ENCODE results near the gene ZIC4.

ZIC4 gene

DNA sequence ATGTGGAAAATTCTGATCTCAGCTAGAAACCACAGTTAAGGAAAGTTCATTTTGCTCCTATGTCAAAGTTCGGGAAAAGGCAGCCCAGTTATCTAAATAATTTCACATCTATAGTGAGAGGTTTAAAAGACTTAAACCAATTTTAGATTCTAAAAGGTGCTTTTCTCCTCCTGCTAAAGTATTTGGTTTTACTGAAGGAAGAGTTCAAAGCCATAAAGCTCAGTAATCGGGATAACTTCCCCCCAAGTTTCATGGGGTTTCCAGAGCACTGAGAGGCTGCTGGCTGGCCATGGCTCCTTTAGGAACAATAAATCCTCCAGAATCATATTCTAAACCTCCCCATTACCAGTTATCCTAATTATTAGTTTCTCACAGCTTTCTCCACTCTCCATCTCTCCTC, 38.2 kb downstream of the ZIC4 start:
- no peak for DNase-seq

DNA sequence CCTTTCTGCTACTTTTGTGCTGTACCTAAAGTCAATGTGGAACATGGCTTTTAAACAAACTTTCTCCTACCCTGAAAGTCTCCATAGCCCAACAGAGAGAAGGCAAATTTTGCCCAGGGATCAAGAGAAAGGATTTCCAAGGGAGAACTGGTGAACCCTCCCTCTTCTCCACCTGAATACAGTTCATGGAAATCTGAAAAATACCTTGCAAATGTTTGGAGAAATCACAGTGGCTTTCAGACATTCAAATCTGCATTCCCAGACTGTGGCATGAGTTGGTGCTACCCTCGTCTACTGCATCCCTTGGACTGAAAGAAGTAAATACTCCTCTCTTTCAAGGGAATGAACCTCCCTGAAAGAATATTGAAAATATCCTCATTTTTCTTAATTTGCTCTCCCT, 38.7 kb downstream of the ZIC4 start:
- DNase-seq: no peak

DNA sequence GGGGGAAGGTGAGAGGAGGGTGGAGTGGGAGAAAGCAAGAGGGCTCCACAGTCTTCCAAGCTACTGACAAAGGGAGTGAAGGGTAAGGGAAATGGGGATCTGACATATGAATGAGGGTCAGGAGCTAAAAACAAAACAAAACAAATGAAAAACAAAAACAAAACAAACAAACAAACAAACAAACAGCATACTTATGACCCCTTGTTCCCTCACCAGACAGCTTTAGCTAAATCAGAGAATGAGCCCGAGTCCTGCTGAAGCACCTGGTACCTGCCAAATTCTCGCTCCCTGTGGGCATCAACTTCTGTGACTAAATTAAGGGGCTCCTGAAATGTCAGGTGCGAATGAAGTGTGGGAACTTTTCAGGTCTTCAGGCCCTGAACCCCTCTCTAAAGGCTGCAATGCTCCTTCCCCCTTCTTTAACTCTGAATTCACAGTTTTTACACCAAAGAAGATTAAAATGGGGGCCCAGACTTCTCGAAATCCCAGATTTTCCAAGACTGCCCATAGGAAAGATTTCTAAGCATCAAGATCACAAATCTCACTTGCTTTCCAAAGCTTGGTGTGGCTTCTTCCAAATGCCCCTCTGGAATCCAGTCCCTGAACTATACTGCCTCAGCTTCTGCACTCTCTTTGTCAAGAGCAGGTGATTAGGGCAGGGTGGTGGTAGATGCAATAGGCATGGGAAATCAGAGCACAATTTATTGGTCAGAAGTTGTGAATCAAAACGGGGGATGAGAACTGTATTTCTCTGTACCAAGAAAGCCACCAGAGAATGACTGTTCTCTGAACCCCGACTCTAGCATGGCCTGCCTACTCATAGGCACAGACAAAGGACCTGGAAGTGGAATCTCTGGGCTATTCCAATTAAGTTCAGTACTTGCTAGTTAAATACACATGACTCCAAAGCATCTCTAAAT, 40.9 kb downstream of the ZIC4 start:
- DNase-seq: no peak

GRCh38 chr3:147364771-147365170, 41.6 kb downstream of the ZIC4 start:
- no peak for DNase-seq

DNA sequence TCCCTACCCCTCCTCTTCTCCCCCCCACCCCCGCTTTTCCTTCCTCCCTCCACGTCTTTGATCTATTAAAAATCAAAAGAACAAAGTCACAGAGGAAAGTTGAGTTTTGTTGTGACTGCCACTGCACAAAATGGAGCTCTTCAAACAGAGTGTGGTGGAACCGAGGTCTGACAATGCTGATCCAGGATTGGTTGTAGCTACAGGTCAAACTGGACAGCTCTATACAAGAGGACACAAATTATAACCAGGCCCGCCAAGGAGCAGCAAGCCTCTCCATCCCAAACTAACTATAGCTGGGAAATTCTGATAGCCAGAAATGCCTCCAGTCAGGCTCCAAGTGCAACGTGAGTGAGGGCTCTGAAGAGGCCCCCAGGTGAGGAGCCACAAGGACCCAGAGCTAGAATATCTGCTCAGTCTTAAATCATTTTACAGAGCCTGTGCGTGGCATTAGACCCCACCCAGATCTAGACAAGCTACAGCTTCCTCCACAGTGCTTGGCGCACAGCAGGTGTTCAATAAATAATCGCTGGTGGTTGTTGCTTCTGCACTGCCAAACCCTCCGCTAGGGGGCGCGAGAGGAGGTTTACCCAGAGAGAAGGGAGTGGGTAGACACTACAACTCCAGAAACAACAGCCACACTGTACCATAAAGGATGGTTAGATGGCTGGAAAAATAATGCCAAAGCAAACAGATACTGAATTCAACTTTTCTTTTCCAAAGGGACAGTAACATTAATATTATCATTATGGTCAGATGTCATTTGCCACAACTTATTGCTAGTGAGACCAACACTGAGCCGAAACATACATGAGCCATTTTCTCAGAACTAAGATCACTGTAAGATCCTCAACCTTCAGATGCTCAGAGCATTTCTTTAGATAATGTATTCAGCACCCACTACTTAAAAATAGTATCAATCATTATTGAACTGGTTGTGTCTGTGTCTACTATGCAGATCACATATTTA, 44.6 kb downstream of the ZIC4 start:
- peak; percentile 56 for DNase-seq

GRCh38 chr3:147360646-147361453, 45.5 kb downstream of the ZIC4 start:
- peak; percentile 36 for DNase-seq

GRCh38 chr3:147360051-147360439, 46.3 kb downstream of the ZIC4 start:
- DNase-seq: no peak

- no peak for DNase-seq
Measured at GRCh38 chr3:147359177-147360050, 46.9 kb downstream of the ZIC4 start.

DNA sequence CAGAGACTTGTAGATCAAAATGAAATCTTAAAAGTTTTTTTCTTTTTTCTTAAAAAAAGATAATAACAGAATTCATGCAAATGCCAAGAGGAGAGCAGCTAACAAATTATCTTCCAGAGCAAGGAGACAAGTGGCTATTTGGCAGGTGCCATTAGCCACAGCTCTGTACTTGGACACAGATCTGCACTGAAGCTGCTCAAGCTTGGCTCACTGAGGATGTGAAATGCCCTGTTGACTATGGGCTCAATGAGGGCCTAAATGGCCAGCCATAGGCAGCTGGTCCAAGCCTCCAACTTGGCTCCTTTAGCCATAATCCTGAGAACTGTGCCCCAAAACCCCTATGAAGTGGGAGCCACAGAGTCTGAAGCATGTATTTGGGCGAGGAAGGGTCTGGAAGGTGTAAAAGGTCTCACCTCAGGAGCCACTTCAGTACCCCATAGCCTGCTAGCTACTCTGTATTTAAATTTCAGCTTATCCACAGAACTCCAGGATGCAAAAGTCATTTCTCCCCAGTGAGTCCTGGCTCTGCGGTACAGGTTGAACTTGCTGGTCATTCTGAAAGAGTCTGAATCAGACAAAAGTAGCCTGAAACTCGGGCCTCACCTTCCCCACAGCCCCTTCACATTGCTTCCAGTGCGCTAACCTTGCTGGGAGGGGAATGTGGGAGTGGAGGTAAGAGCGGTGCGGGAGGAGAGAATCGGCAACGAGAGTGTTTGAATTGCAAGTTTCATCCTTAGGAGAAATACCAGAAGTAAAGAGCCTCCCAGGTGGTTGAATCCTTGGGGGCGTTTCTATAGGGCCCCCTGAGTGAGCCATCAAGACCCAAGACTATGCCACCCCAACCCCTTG, 48.0 kb downstream of the ZIC4 start:
- no peak for DNase-seq

DNA sequence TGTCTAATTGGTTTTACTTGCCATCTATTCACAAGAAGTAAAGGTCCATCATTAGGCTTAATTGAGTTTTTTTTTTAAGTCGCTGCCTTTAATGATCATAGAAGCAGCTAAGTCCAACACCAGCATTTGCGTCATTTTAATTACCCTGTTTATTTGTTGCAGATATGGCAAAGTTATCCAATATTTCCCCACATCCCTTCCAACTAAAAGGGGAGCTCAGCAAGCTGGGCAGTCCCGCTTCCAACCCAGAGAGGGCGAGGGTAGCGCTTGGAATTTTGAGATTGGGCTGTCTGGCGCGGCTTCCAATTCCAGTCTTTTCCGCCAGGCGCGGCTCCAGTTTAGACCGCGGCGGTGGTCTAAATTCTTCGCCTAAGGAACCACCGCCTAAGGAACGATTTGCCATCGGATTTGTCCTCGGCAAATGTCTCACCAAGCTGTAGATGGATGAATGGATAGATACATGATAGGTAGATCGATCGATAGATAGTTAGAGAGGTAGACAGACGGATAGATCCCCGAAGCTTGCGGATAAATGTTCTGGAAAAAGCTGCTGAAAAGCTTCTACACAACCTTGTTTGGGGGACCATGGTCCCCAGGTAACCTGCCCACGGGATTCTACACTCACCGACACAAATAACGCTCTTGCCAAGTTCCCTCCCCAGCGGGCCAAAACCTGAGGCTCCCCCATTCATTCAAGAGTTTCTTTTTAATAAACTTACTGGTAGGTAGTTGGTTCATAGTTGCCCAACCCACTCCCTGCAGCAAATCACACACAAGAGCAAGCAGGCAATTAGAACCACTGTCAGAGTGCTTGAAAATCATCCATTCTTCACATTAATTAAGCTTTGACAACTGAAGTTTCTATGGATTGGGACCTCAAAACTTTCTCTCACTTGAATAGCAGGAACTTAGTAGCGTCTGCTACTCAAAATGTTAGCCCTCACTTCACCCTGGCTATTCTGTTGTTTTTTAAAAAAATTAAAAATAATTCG, 49.1 kb downstream of the ZIC4 start:
- DNase-seq: no peak

DNA sequence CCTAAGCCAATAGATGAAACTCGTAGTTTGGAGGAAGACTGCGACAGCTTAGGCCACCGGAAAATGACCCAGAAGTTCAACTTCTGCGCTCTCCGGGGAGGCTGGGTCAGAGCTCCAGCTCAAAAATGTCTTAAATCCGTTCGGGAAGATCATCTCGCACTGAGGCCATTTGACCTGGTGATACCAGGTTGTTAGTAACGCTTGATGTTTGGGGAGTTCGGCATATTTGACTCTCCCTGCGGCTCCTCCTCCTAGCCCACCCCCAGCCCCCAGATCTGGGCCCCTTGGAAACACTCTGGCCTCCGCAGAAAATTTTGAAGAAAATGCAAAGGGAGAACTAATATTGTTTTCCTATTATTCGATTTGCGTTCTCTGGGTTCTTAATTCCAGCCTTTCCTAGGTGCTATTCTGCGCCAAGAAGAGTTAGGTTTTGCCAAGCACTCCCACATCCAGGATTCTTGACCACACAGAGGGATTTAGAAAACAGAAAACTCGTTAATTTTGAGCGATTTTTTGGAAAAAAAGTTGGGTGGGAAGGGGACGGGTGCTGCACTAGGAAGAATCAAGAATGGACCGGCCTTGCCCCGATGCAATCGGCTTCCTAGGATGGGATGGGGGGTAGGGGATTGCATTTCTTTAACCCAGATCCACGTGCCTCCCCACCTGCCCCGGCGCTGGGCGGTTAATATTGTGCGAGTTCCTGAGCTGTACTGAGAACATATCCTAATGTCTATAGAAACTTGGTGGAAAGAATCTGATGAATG, 50.0 kb downstream of the ZIC4 start:
- DNase-seq: no peak

GRCh38 chr3:147355753-147356090, 50.6 kb downstream of the ZIC4 start:
- DNase-seq: no peak

DNA sequence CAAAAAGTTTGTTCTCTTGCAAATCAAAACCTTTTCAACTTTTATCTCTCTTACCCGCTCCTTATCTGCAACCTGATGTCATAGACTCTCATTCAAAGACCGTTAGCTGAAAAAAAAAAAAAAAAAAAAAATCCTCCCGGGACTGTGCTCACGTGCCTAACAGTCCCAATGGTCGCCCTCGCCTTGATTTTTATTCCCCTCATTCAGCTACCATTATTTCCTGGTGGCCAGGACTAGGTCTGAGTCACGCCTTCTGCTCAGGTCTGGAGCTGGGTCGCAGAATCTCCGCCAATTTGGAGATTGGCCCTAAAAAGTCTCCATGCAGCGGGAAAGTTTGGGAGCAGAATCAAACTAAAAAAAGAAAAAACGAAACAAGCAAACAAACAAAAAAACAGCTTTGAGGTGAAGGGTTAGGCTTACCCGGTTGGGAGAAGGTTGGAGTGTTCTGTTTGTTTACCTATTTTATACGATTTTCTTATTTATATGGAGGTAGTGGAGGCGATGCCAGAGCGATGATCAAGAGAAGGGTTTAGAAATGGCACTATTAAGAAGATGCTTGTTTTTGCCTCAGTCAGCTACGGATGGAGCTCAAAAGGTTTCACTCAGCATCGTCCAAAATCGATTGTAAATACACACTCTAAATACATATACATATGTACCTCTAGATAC, 51.1 kb downstream of the ZIC4 start:
- no peak for DNase-seq

DNA sequence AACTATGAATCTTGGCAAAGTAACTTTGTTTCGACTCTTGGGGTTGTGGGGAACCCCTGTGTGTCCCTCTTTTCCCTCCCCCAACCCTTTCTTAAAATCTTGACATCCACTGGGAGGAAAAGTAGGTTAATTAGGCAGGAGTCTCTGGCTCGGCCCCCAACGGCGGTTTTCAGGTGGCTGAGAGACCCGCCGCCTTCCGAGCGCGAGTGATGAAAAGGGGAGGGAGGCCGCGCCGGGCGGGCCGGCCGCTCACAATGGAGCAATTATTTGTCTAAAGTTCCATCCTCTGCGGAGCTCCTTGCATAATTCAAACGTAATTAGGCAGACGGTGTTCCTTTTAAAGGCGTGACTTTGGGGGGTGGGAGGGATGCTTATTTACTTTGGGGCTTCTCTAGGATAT, 51.7 kb downstream of the ZIC4 start:
- no peak for DNase-seq

- no peak for DNase-seq
Measured at GRCh38 chr3:147351301-147351700, 55.0 kb downstream of the ZIC4 start.

GRCh38 chr3:147348976-147349375, 57.4 kb downstream of the ZIC4 start:
- no peak for DNase-seq

- no peak for DNase-seq
Measured at GRCh38 chr3:147343926-147344325, 62.4 kb downstream of the ZIC4 start.

- DNase-seq: no peak
Measured at GRCh38 chr3:147341727-147342126, 64.6 kb downstream of the ZIC4 start.

All from RPMI8226 (cell line).